ENCODE measurements around the gene BUB1B. TPM values are rescaled to one million over a fixed set of nuclear protein-coding genes. Genes with fewer than 3 reads are reported as not detected.

Gene BUB1B
- total and polyA plus RNA-seq, 4 donors = 1.1 to 8.0 (median 2.1) TPM

GRCh38 chr15:40263024-40263754 is 102.3 kb downstream of the BUB1B start:
- no peaks in the 10 kb centered on the region for H3K9me3 ChIP-seq (ENCODE audit: control insufficient read depth in 4 of 4, insufficient read depth in 3 of 4, low read length in 3 of 4)
- H3K27me3 ChIP-seq (ENCODE audit: control insufficient read depth in 3 of 3, insufficient read depth in 3 of 3, low read length in 2 of 3) = no peaks in the 10 kb centered on the region
- H3K4me3 ChIP-seq = no peak overlapping the region
- H3K4me1 ChIP-seq (ENCODE audit: control insufficient read depth in 5 of 5, insufficient read depth in 5 of 5, low read length in 5 of 5) = peaks cover 0 to 2% (median 0%) of the 10 kb centered on the region in 5 donors
- no peaks in the 10 kb centered on the region for H3K36me3 ChIP-seq (ENCODE audit: control insufficient read depth in 4 of 4, insufficient read depth in 4 of 4, low read length in 4 of 4)
- ATAC-seq (ENCODE audit: insufficient read depth, low FRiP score) (peak; percentile 41), DNase-seq (peak in 1 of 3 donors; percentile 65)
- TF ChIP-seq, protein P1, sequence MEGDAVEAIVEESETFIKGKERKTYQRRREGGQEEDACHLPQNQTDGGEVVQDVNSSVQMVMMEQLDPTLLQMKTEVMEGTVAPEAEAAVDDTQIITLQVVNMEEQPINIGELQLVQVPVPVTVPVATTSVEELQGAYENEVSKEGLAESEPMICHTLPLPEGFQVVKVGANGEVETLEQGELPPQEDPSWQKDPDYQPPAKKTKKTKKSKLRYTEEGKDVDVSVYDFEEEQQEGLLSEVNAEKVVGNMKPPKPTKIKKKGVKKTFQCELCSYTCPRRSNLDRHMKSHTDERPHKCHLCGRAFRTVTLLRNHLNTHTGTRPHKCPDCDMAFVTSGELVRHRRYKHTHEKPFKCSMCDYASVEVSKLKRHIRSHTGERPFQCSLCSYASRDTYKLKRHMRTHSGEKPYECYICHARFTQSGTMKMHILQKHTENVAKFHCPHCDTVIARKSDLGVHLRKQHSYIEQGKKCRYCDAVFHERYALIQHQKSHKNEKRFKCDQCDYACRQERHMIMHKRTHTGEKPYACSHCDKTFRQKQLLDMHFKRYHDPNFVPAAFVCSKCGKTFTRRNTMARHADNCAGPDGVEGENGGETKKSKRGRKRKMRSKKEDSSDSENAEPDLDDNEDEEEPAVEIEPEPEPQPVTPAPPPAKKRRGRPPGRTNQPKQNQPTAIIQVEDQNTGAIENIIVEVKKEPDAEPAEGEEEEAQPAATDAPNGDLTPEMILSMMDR (IDR thresholded peaks at IDR 0.05; ENCODE audit: control extremely low read depth, extremely low read depth) = no peak
- H3K27ac ChIP-seq (ENCODE audit: low read depth in 1 of 2, low read length in 1 of 2) = peak overlapping the region in 1 of 2 donors; percentile 50
- H3K9ac ChIP-seq (ENCODE audit: insufficient read depth in 1 of 2, low read length in 2 of 2) = peak overlapping the region in 1 of 2 donors; percentile 23
- WGBS, 2 donors = 68 to 88% methylated on average over 12 of the region's 12 CpGs

DNA sequence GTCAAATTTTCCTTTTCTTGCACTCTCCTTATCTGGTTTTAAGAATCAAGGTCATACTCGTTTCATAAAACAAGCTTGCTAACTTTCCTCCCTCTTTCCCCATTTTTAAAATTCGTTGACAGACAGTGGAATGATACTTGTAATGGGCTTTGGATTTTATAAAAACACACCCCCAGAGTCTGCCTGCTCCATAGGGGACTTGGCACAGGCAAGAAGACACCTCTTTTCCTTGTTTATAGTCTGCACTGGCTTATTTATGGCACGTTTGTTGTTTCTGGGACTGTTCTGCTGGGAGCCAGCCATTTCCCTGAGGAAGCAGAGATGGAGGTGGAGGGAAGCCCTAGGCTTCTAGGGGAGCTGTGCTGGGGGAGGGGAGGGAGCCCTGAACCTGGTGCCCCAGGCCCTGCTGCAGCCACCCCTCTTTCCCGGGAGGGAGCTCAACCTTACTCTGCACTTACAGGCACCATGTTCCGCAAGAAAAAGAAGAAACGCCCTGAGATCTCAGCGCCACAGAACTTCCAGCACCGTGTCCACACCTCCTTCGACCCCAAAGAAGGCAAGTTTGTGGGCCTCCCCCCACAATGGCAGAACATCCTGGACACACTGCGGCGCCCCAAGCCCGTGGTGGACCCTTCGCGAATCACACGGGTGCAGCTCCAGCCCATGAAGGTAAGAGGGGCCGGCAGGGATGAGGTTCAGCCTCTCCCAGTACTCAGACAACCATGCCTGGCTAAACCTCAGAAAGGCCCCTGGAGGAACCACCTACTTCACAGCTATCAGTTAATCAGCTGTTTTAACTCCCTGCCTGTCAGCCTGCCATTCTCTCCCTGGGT is 103.7 kb downstream of the BUB1B start:
- WGBS, 2 donors = 84 to 86% methylated on average over 14 to 16 of the region's 16 CpGs
- Histone ChIP-seq H3K9ac (ENCODE audit: insufficient read depth in 1 of 2, low read length in 2 of 2) (no peak overlapping the region), H3K4me1 (ENCODE audit: control insufficient read depth in 5 of 5, insufficient read depth in 5 of 5, low read length in 5 of 5) (peaks cover 0 to 2% (median 0%) of the 10 kb centered on the region in 5 donors), H3K36me3 (ENCODE audit: control insufficient read depth in 4 of 4, insufficient read depth in 4 of 4, low read length in 4 of 4) (no peaks in the 10 kb centered on the region), H3K4me3 (no peak overlapping the region), H3K27me3 (ENCODE audit: control insufficient read depth in 3 of 3, insufficient read depth in 3 of 3, low read length in 2 of 3) (no peaks in the 10 kb centered on the region), H3K9me3 (ENCODE audit: control insufficient read depth in 4 of 4, insufficient read depth in 3 of 4, low read length in 3 of 4) (peaks cover 0 to 1% (median 0%) of the 10 kb centered on the region in 4 donors), H3K27ac (ENCODE audit: low read depth in 1 of 2, low read length in 1 of 2) (no peak overlapping the region)
- ATAC-seq (ENCODE audit: insufficient read depth, low FRiP score) (no peak), DNase-seq (no peak)
- TF ChIP-seq, protein P1 (IDR thresholded peaks at IDR 0.05; ENCODE audit: control extremely low read depth, extremely low read depth) = no peak

DNA sequence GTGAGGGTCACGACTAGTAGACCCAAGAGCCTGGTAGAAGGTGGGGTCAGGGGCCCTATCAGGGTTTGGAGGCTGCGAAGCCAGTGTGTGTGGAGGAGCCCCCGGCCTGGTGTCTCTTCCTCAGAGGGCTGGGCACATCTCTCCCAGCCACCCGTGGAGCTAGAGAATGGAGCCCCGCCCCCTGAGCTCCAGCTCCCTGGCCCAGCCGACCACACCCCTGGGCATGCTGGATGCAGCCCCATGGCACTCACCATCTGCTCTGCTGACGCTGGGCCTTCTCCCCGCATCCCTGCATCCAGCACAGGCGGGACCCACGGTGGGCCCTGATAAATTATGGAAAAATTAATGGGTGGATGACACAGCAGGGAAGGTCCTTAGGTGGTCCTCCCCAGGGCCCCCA is 104.5 kb downstream of the BUB1B start:
- H3K9me3 ChIP-seq (ENCODE audit: control insufficient read depth in 4 of 4, insufficient read depth in 3 of 4, low read length in 3 of 4) = peaks cover 0 to 1% (median 0%) of the 10 kb centered on the region in 4 donors
- no peak overlapping the region for H3K4me3 ChIP-seq
- TF ChIP-seq, protein P1 (IDR thresholded peaks at IDR 0.05; ENCODE audit: control extremely low read depth, extremely low read depth) = no peak
- H3K36me3 ChIP-seq (ENCODE audit: control insufficient read depth in 4 of 4, insufficient read depth in 4 of 4, low read length in 4 of 4) = no peaks in the 10 kb centered on the region
- H3K9ac ChIP-seq (ENCODE audit: insufficient read depth in 1 of 2, low read length in 2 of 2) = no peak overlapping the region
- no peak for ATAC-seq (ENCODE audit: insufficient read depth, low FRiP score)
- peaks cover 0 to 2% (median 0%) of the 10 kb centered on the region in 5 donors for H3K4me1 ChIP-seq (ENCODE audit: control insufficient read depth in 5 of 5, insufficient read depth in 5 of 5, low read length in 5 of 5)
- WGBS, 2 donors = 89 to 96% methylated on average over 10 of the region's 10 CpGs
- DNase-seq = no peak
- no peaks in the 10 kb centered on the region for H3K27me3 ChIP-seq (ENCODE audit: control insufficient read depth in 3 of 3, insufficient read depth in 3 of 3, low read length in 2 of 3)
- no peak overlapping the region for H3K27ac ChIP-seq (ENCODE audit: low read depth in 1 of 2, low read length in 1 of 2)

All from lung (tissue), 12 donors.